ENCODE measurements around the gene OR5D14. TPM values are rescaled to one million over a fixed set of nuclear protein-coding genes. Genes with fewer than 3 reads are reported as not detected.

The OR5D14 gene
- total and polyA plus RNA-seq, 9 of the 15 experiments (the other 6 are each of a cell fraction or from before 2014, with no cell fraction given) = not detected

- BruUV-seq (replicated peaks) = no TSS peak
- no peak within 1 kb of the TSS for H3K4me2 ChIP-seq (ENCODE audit: insufficient read depth, low read length)
- no peak within 1 kb of the TSS for H2AFZ ChIP-seq (ENCODE audit: low read depth, low read length)
- in situ Hi-C loops (cut with MboI) (no loop called here), intact Hi-C loops (cut with micrococcal nuclease) (no loop called here)
- H3K9ac ChIP-seq (ENCODE audit: insufficient read depth in 1 of 2, low read depth in 2 of 2, low read length in 2 of 2) = no peak within 1 kb of the TSS
- no peaks in the 10 kb centered on the region for H3K9me1 ChIP-seq (ENCODE audit: control insufficient read depth, insufficient read depth, low read length)
- CTCF ChIA-PET (ENCODE audit: low intra/inter-chr PET ratio) = no interaction called here
- H4K20me1 ChIP-seq (replicated peaks; ENCODE audit: control insufficient read depth, insufficient read depth, low read length) = no peaks in the 10 kb centered on the region
- POLR2A ChIA-PET = no interaction called here
- no peaks in the 10 kb centered on the region for H3K27me3 ChIP-seq (ENCODE audit: control insufficient read depth in 2 of 2, insufficient read depth in 2 of 2, low read length in 2 of 2)
- no peaks in the 10 kb centered on the region for H3K36me3 ChIP-seq (ENCODE audit: control insufficient read depth, insufficient read depth, low read length)
- no peak within 1 kb of the TSS for H3K27ac ChIP-seq (ENCODE audit: extremely low read depth, low read depth, low read length)
- ATAC-seq = no peak
- H3K4me1 ChIP-seq (replicated peaks in 1 of 2; ENCODE audit: control insufficient read depth in 2 of 2, insufficient read depth in 2 of 2, low read length in 2 of 2) = no peaks in the 10 kb centered on the region
- no peak within 1 kb of the TSS for H3K4me3 ChIP-seq
- no peaks in the 10 kb centered on the region for H3K9me3 ChIP-seq (replicated peaks; ENCODE audit: control insufficient read depth, insufficient read depth, low read depth, low read length)
- no peak for TF ChIP-seq KDM1A (IDR thresholded peaks at IDR 0.05)
- TF ChIP-seq CEBPG (CRISPR knock-in tag; IDR thresholded peaks at IDR 0.05) = no peak
- TF ChIP-seq CEBPG (tag; conservative IDR thresholded peaks at IDR 0.05 in 1 of 2, IDR thresholded peaks at IDR 0.05 in 1 of 2) = no peak
- TF ChIP-seq OTX1 (CRISPR knock-in tag; IDR thresholded peaks at IDR 0.05) = no peak
- TF ChIP-seq SNAPC5 (CRISPR knock-in tag; IDR thresholded peaks at IDR 0.05) = no peak
- TF ChIP-seq SP2 (IDR thresholded peaks at IDR 0.05; ENCODE audit: extremely low read depth, low read depth, low read length, poor library complexity, severe bottlenecking) = no peak
- no peak for TF ChIP-seq TFAM (CRISPR knock-in tag; conservative IDR thresholded peaks at IDR 0.05)
- no peak for TF ChIP-seq CBX2 (IDR thresholded peaks at IDR 0.05; ENCODE audit: insufficient read depth, low read length, poor library complexity, severe bottlenecking)
- TF ChIP-seq BRF1 (IDR thresholded peaks at IDR 0.05; ENCODE audit: borderline replicate concordance, extremely low read depth, insufficient read length) = no peak
- no peak for TF ChIP-seq PTRF (tag; IDR thresholded peaks at IDR 0.05)
- no peak for TF ChIP-seq KAT2B (IDR thresholded peaks at IDR 0.05; ENCODE audit: low read depth, low read length)
- no peak for TF ChIP-seq RBBP5 (IDR thresholded peaks at IDR 0.05; ENCODE audit: borderline replicate concordance, insufficient read depth, low read length, poor library complexity, severe bottlenecking)
- TF ChIP-seq POLR3G (IDR thresholded peaks at IDR 0.05; ENCODE audit: extremely low read depth, insufficient read length, insufficient replicate concordance) = no peak
- no peak for TF ChIP-seq XRCC4 (IDR thresholded peaks at IDR 0.05; ENCODE audit: extremely low read depth, insufficient read depth, insufficient read length)
- no peak for TF ChIP-seq SMAD1 (IDR thresholded peaks at IDR 0.05; ENCODE audit: low read depth, low read length, partially characterized antibody)
- no peak for TF ChIP-seq ZNF707 (CRISPR knock-in tag; conservative IDR thresholded peaks at IDR 0.05)
- DNase-seq (ENCODE audit: extremely low read depth in 1 of 4, low spot score in 3 of 4) = no peak
- FAIRE-seq = no peak
- 0% methylated on average over 1 of the region's 1 CpG for WGBS (ENCODE audit: insufficient coverage, low coverage, missing lambda C conversion rate)
- no peaks in the 10 kb centered on the region for H3K79me2 ChIP-seq (ENCODE audit: control insufficient read depth, insufficient read depth, low read length)
Observed at GRCh38 chr11:55811067-55811466, 15.7 kb downstream of the OR5D14 start, which contains the start of gene OR5L1. TSS of gene OR5L1 (plus strand) at chr11:55811367. CDS start at chr11:55811467, 100 bp downstream.

Measured in K562 (cell line).